Measurements from ENCODE around the gene PLA2G4D.

Gene PLA2G4D

GRCh38 chr15:42141246-42141645, 46.9 kb upstream of the PLA2G4D start:
- H3K4me2 ChIP-seq (ENCODE audit: low read depth, low read length, poor library complexity, severe bottlenecking), result no peak overlapping the region
- no peaks in the 10 kb centered on the region for H3K79me2 ChIP-seq (ENCODE audit: insufficient read depth, low read length)
- no peaks in the 10 kb centered on the region for H3K9me3 ChIP-seq (ENCODE audit: insufficient read depth, low read length)
- H3K4me3 ChIP-seq (ENCODE audit: insufficient read depth, low read length, poor library complexity, severe bottlenecking), result no peak overlapping the region
- no peaks in the 10 kb centered on the region for H4K20me1 ChIP-seq (ENCODE audit: low read depth, low read length)
- H3K36me3 ChIP-seq (ENCODE audit: low read length), result no peaks in the 10 kb centered on the region
- TF ChIP-seq CTCF (IDR thresholded peaks at IDR 0.05; ENCODE audit: insufficient read depth, low read length, poor library complexity, severe bottlenecking), result no peak
- no peak for TF ChIP-seq EZH2phosphoT487 (conservative IDR thresholded peaks at IDR 0.05; ENCODE audit: low read length)
- no peaks in the 10 kb centered on the region for H3K9me2 ChIP-seq (replicated peaks; ENCODE audit: insufficient read depth, low read length)
- no peaks in the 10 kb centered on the region for H3K27me3 ChIP-seq (ENCODE audit: low read length)
- H2AFZ ChIP-seq (ENCODE audit: low read depth, low read length, severe bottlenecking), result no peak overlapping the region
- no peak overlapping the region for H3K27ac ChIP-seq (ENCODE audit: low read depth, low read length)
- no peaks in the 10 kb centered on the region for H3F3A ChIP-seq (ENCODE audit: insufficient read depth)
- H3K9ac ChIP-seq (ENCODE audit: low read length), result no peak overlapping the region

- TF ChIP-seq EZH2phosphoT487 (conservative IDR thresholded peaks at IDR 0.05; ENCODE audit: low read length) (no peak), CTCF (IDR thresholded peaks at IDR 0.05; ENCODE audit: insufficient read depth, low read length, poor library complexity, severe bottlenecking) (no peak)
- Histone ChIP-seq H3K36me3 (ENCODE audit: low read length) (no peaks in the 10 kb centered on the region), H3K4me3 (ENCODE audit: insufficient read depth, low read length, poor library complexity, severe bottlenecking) (no peak overlapping the region), H3F3A (ENCODE audit: insufficient read depth) (no peaks in the 10 kb centered on the region), H3K4me2 (ENCODE audit: low read depth, low read length, poor library complexity, severe bottlenecking) (no peak overlapping the region), H3K79me2 (ENCODE audit: insufficient read depth, low read length) (no peaks in the 10 kb centered on the region), H3K9ac (ENCODE audit: low read length) (no peak overlapping the region), H3K9me2 (replicated peaks; ENCODE audit: insufficient read depth, low read length) (no peaks in the 10 kb centered on the region), H4K20me1 (ENCODE audit: low read depth, low read length) (no peaks in the 10 kb centered on the region), H3K27ac (ENCODE audit: low read depth, low read length) (no peak overlapping the region), H2AFZ (ENCODE audit: low read depth, low read length, severe bottlenecking) (no peak overlapping the region), H3K9me3 (ENCODE audit: insufficient read depth, low read length) (no peaks in the 10 kb centered on the region), H3K27me3 (ENCODE audit: low read length) (no peaks in the 10 kb centered on the region)
Measured at GRCh38 chr15:42140383-42141070, 46.2 kb upstream of the PLA2G4D start.

GRCh38 chr15:42139596-42139995, 45.2 kb upstream of the PLA2G4D start:
- no peaks in the 10 kb centered on the region for H3K27me3 ChIP-seq (ENCODE audit: low read length)
- H4K20me1 ChIP-seq (ENCODE audit: low read depth, low read length), result no peaks in the 10 kb centered on the region
- H3K9me3 ChIP-seq (ENCODE audit: insufficient read depth, low read length), result no peaks in the 10 kb centered on the region
- no peak overlapping the region for H3K9ac ChIP-seq (ENCODE audit: low read length)
- H3K27ac ChIP-seq (ENCODE audit: low read depth, low read length), result no peak overlapping the region
- TF ChIP-seq CTCF (IDR thresholded peaks at IDR 0.05; ENCODE audit: insufficient read depth, low read length, poor library complexity, severe bottlenecking) (no peak), EZH2phosphoT487 (conservative IDR thresholded peaks at IDR 0.05; ENCODE audit: low read length) (no peak)
- no peaks in the 10 kb centered on the region for H3K9me2 ChIP-seq (replicated peaks; ENCODE audit: insufficient read depth, low read length)
- no peak overlapping the region for H3K4me2 ChIP-seq (ENCODE audit: low read depth, low read length, poor library complexity, severe bottlenecking)
- no peaks in the 10 kb centered on the region for H3K79me2 ChIP-seq (ENCODE audit: insufficient read depth, low read length)
- H3K4me3 ChIP-seq (ENCODE audit: insufficient read depth, low read length, poor library complexity, severe bottlenecking), result no peak overlapping the region
- H3F3A ChIP-seq (ENCODE audit: insufficient read depth), result no peaks in the 10 kb centered on the region
- H3K36me3 ChIP-seq (ENCODE audit: low read length), result no peaks in the 10 kb centered on the region
- no peak overlapping the region for H2AFZ ChIP-seq (ENCODE audit: low read depth, low read length, severe bottlenecking)
